Spleen (tissue), 11 donors: ENCODE measurements around the gene ADCY2. TPM values are rescaled to one million over a fixed set of nuclear protein-coding genes. Genes with fewer than 3 reads are reported as not detected.

Experiments used
- DNase-seq: peaks from one replicate; pipeline ENCODE4 v3.0.0-alpha.2; 2020
- H3K27ac ChIP-seq, 8 donors: fragments of 200-600 bp; sonication (generic) in 7 of 8; 1 replicate in 4 of 8; 2 replicates in 4 of 8; pipeline versions ENCODE4 v1.5.0 to v1.8.0; 2016 to 2021; ENCODE audit warnings: inconsistent platforms in 4 of 8, mild to moderate bottlenecking in 4 of 8, moderate library complexity in 1 of 8
- H3K27me3 ChIP-seq, 7 donors: fragments of 200-600 bp; sonication (generic) in 6 of 7; replicated peaks in 1 of 7; 1 replicate in 4 of 7; 2 replicates in 3 of 7; pipeline versions ENCODE4 v1.5.0 to v1.8.0; 2016 to 2021; ENCODE audit warnings: inconsistent platforms in 3 of 7, mild to moderate bottlenecking in 1 of 7
- H3K36me3 ChIP-seq, 6 donors: fragments of 200-600 bp; sonication (generic) in 5 of 6; 1 replicate in 4 of 6; 2 replicates in 2 of 6; pipeline versions ENCODE4 v1.5.0 to v1.8.0; 2016 to 2021; ENCODE audit warnings: inconsistent platforms in 2 of 6
- H3K4me1 ChIP-seq, 6 donors: fragments of 200-600 bp; sonication (generic) in 5 of 6; 1 replicate in 3 of 6; 2 replicates in 3 of 6; pipeline versions ENCODE4 v1.5.0 to v1.8.0; 2016 to 2021; ENCODE audit warnings: inconsistent platforms in 3 of 6
- H3K4me3 ChIP-seq, 8 donors: fragments of 200-600 bp; sonication (generic) in 7 of 8; 1 replicate in 4 of 8; 2 replicates in 4 of 8; pipeline versions ENCODE4 v1.5.0 to v1.8.0; 2016 to 2021; ENCODE audit warnings: inconsistent platforms in 4 of 8, mild to moderate bottlenecking in 4 of 8, moderate library complexity in 2 of 8
- H3K9me3 ChIP-seq, 8 donors: fragments of 200-600 bp; sonication (generic) in 7 of 8; 1 replicate in 4 of 8; 2 replicates in 4 of 8; pipeline versions ENCODE4 v1.5.0 to v1.8.0; 2016 to 2021; ENCODE audit warnings: inconsistent platforms in 4 of 8
- POLR2A ChIP-seq, 3 donors: fragments of 450-650 bp; IDR thresholded peaks; one replicate each; pipeline ENCODE4 v1.5.1; 2017; ENCODE audit warnings: antibody characterized with exemption in 3 of 3, mild to moderate bottlenecking in 1 of 3
- POLR2AphosphoS5 ChIP-seq, 3 donors: sonication (generic); formaldehyde crosslinking; IDR thresholded peaks; one replicate each; pipeline ENCODE4 v1.5.1; 2017; ENCODE audit warnings: antibody characterized with exemption in 3 of 3
- WGBS, 5 donors: extraction: QIAGEN DNeasy Blood & Tissue Kit in 3 of 5; methylation state at CpG; one replicate each; pipeline versions ENCODE4 v1.1.5 to v1.1.7; 2013 to 2018; 5-methylcytosine and 5-hydroxymethylcytosine counted together
- intact Hi-C: fragments of 100-400 bp; cut with DNase I; formaldehyde crosslinking; loops from one replicate; pipeline ENCODE4 v1.15.0; 2023; ENCODE audit warnings: low total_unique reads
- polyA plus RNA-seq, 3 donors: library from polyadenylated mRNA; stranded (reverse); fragments of 200-250 nt; gene quantifications; one replicate each; pipeline ENCODE4 v1.2.1, GENCODE V29; 2013
- total RNA-seq, 7 donors: library from RNA; depleted of rRNA in 3 of 7; stranded (reverse); fragments of >200 nt in 3 of 7; fragmentation: NEBNext Ultra II Directional in 4 of 7; extraction: Animal tissue kit (Norgen Biotek cat#: 25700) in 4 of 7; gene quantifications; one replicate each; pipeline versions ENCODE4 v1.1.0 to v1.2.1, GENCODE V29; 2016 to 2021
- TF ChIP-seq, protein P1 (sequence below), 11 experiments: fragments of 200-600 bp in 7 of 11; fragments of 450-650 bp in 4 of 11; sonication (generic) in 4 of 11; IDR thresholded peaks in 8 of 11; conservative IDR thresholded peaks in 3 of 11; 1 replicate in 7 of 11; 2 replicates in 4 of 11; pipeline versions ENCODE4 v1.4.0 to v1.8.0; 2016 to 2021; ENCODE audit warnings: antibody characterized with exemption in 11 of 11, inconsistent platforms in 4 of 11, mild to moderate bottlenecking in 1 of 11
- donor health status: healthy with polysubstance abuse.
- donor health status: DM: no; HTN: no; CAD: no; lungs with moderate emphysema.
- donor health status: DM: no; HTN: no; CAD: no.
- donor health status: Bipolar disorder and iron deficiency.
- donor health status: healthy.
- donor health status: DM: no; HTN: no; CAD: no.
- donor health status: DM: yes; HTN: yes; CAD: no.

Gene ADCY2
- total and polyA plus RNA-seq, 10 donors, result 0.02 to 1.5 (median 0.18) TPM

GRCh38 chr5:7813007-7813406 lies 417.1 kb downstream of the ADCY2 start:
- H3K9me3 ChIP-seq, result no peaks in the 10 kb centered on the region
- DNase-seq, result no peak
- H3K36me3 ChIP-seq, result no peaks in the 10 kb centered on the region
- TF ChIP-seq, protein P1, sequence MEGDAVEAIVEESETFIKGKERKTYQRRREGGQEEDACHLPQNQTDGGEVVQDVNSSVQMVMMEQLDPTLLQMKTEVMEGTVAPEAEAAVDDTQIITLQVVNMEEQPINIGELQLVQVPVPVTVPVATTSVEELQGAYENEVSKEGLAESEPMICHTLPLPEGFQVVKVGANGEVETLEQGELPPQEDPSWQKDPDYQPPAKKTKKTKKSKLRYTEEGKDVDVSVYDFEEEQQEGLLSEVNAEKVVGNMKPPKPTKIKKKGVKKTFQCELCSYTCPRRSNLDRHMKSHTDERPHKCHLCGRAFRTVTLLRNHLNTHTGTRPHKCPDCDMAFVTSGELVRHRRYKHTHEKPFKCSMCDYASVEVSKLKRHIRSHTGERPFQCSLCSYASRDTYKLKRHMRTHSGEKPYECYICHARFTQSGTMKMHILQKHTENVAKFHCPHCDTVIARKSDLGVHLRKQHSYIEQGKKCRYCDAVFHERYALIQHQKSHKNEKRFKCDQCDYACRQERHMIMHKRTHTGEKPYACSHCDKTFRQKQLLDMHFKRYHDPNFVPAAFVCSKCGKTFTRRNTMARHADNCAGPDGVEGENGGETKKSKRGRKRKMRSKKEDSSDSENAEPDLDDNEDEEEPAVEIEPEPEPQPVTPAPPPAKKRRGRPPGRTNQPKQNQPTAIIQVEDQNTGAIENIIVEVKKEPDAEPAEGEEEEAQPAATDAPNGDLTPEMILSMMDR (IDR thresholded peaks at IDR 0.05 in 8 of 11, conservative IDR thresholded peaks at IDR 0.05 in 3 of 11), result no peak
- TF ChIP-seq POLR2A (IDR thresholded peaks at IDR 0.05) (no peak), POLR2AphosphoS5 (IDR thresholded peaks at IDR 0.05) (no peak)
- no peak overlapping the region for H3K27ac ChIP-seq
- WGBS, 5 donors, result 55 to 67% (median 58%) methylated on average over 2 of the region's 2 CpGs
- H3K4me1 ChIP-seq, result peaks cover 0 to 13% (median 10%) of the 10 kb centered on the region in 6 donors
- H3K27me3 ChIP-seq, result peaks cover 0 to 37% (median 6%) of the 10 kb centered on the region in 7 donors
- H3K4me3 ChIP-seq, result no peak overlapping the region
- intact Hi-C loops, result no loop called here

DNA sequence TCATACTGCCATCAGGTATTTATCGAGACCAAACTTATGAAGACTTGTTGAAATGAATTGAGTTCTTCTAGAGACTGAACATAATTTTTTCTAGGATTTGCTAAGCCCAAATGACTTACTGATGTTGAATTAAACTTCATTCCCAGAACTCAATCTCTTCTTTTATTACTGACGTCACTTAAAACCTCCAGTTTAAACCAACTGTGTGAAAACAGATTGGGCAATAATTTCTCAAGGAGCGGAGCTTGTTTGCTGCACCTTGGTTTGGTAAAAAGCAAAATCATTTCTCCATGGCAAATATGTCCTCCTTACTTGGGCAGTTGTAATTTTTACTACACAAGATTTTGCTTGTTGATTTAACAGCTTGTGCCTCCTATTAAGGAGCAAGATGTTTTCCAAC lies 417.6 kb downstream of the ADCY2 start:
- Histone ChIP-seq H3K36me3 (no peaks in the 10 kb centered on the region), H3K9me3 (no peaks in the 10 kb centered on the region), H3K27me3 (peaks cover 0 to 37% (median 6%) of the 10 kb centered on the region in 7 donors), H3K4me1 (peaks cover 0 to 13% (median 10%) of the 10 kb centered on the region in 6 donors), H3K27ac (no peak overlapping the region), H3K4me3 (no peak overlapping the region)
- 64 to 86% (median 74%) methylated on average over 3 of the region's 3 CpGs for WGBS, 5 donors
- DNase-seq, result no peak
- intact Hi-C loops, result no loop called here
- no peak for TF ChIP-seq POLR2A (IDR thresholded peaks at IDR 0.05)
- no peak for TF ChIP-seq POLR2AphosphoS5 (IDR thresholded peaks at IDR 0.05)
- TF ChIP-seq, protein P1 (IDR thresholded peaks at IDR 0.05 in 8 of 11, conservative IDR thresholded peaks at IDR 0.05 in 3 of 11), result no peak

GRCh38 chr5:7814816-7815215 lies 418.9 kb downstream of the ADCY2 start:
- no peaks in the 10 kb centered on the region for H3K36me3 ChIP-seq
- intact Hi-C loops, result no loop called here
- H3K4me1 ChIP-seq, result peaks cover 0 to 13% (median 10%) of the 10 kb centered on the region in 6 donors
- H3K4me3 ChIP-seq, result no peak overlapping the region
- no peaks in the 10 kb centered on the region for H3K9me3 ChIP-seq
- WGBS, 5 donors, result 89 to 92% (median 92%) methylated on average over 10 of the region's 10 CpGs
- TF ChIP-seq POLR2A (IDR thresholded peaks at IDR 0.05), result no peak
- TF ChIP-seq POLR2AphosphoS5 (IDR thresholded peaks at IDR 0.05), result no peak
- TF ChIP-seq, protein P1 (IDR thresholded peaks at IDR 0.05 in 8 of 11, conservative IDR thresholded peaks at IDR 0.05 in 3 of 11), result no peak
- DNase-seq, result no peak
- no peak overlapping the region for H3K27ac ChIP-seq
- peaks cover 0 to 37% (median 6%) of the 10 kb centered on the region in 7 donors for H3K27me3 ChIP-seq

DNA sequence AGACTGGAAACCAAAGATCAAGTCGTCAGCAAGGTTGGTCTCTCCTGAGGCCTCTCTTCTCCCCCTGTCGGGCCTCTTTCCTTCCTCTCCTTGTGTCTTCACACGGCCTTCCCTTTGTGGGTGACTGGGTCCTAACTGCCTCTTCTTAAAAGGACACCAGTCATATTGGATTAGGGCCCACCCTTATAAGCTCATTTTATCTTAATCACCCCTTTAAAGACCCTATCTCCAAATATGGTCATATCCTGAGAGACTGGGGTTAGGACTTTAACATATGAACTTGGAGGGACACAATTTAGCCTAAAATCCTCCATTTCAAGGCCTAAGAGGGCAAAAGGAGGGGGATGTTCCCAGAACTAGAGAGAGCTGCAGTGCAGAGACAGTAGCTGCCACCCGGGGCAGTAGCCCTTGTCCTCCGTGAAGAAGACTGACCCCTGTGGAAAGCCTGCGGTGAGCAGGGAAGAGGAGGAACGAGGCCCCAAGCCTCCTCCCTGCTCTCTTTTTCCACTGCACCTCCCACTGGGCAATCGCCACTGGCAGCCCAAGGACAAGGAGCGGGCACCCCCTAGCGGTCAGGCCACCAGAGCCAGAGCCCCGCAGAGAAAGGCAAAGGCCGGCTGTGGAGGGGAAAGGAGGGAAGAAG lies 420.1 kb downstream of the ADCY2 start:
- WGBS, 5 donors, result 5 to 14% (median 6%) methylated on average over 7 to 12 of the region's 12 CpGs
- intact Hi-C loops, result no loop called here

More for the DNA sequence above, 420.1 kb downstream of the ADCY2 start:
- peaks cover 0 to 13% (median 10%) of the 10 kb centered on the region in 6 donors for H3K4me1 ChIP-seq
- no peak overlapping the region for H3K4me3 ChIP-seq
- H3K9me3 ChIP-seq, result no peaks in the 10 kb centered on the region
- DNase-seq, result peak; percentile 90
- H3K36me3 ChIP-seq, result no peaks in the 10 kb centered on the region
- peaks cover 0 to 27% (median 6%) of the 10 kb centered on the region in 7 donors for H3K27me3 ChIP-seq
- TF ChIP-seq, protein P1 (IDR thresholded peaks at IDR 0.05 in 8 of 11, conservative IDR thresholded peaks at IDR 0.05 in 3 of 11), result peak; percentile 40 to 83 (median 70)
- TF ChIP-seq POLR2AphosphoS5 (IDR thresholded peaks at IDR 0.05) (peak in 1 of 3 donors; percentile 14), POLR2A (IDR thresholded peaks at IDR 0.05) (no peak)
- H3K27ac ChIP-seq, result no peak overlapping the region
